ENCODE results near the gene NES. TPM values are rescaled to one million over a fixed set of nuclear protein-coding genes. Genes with fewer than 3 reads are reported as not detected.
A peak's percentile ranks its signal among the peaks of the same experiment; 100 is the strongest.

NES gene
- total and polyA plus RNA-seq, 2 of the 8 experiments (the other 6 are each of a cell fraction or from before 2014, with no cell fraction given) = 13.3 to 135 TPM

- Histone ChIP-seq H2BK12ac (ENCODE audit: low read depth, low read length) (0 out of 2 replicates have a peak overlapping the region, but pooled peaks have one; percentile 9), H4K5ac (ENCODE audit: insufficient read length, low read depth, low read length) (no peak overlapping the region), H2BK20ac (ENCODE audit: low read length) (no peak overlapping the region), H3K4ac (replicated peaks; ENCODE audit: insufficient read length, low read depth, low read length) (no peak overlapping the region), H3K79me1 (ENCODE audit: low read depth, low read length) (peaks cover 4% of the 10 kb centered on the region; the same call in 1 of the 2 replicates), H2AK5ac (ENCODE audit: low read depth, low read length) (no peak overlapping the region), H2BK5ac (ENCODE audit: low read depth, low read length) (no peak overlapping the region), H3K79me2 (ENCODE audit: control insufficient read depth in 1 of 2, insufficient read depth in 2 of 2, low read length in 2 of 2) (no peaks in the 10 kb centered on the region), H3K14ac (ENCODE audit: insufficient read length) (no peak overlapping the region), H3K18ac (ENCODE audit: extremely low read depth, low read length) (no peak overlapping the region; the same call in 1 of the 2 replicates), H3K23me2 (ENCODE audit: low read depth, low read length) (peaks cover 8% of the 10 kb centered on the region; the same call in 1 of the 2 replicates), H3K4me1 (replicated peaks in 1 of 4; ENCODE audit: control insufficient read depth in 3 of 4, insufficient read depth in 4 of 4, low read length in 3 of 4) (peaks cover 16 to 24% (median 21%) of the 10 kb centered on the region in 4 experiments), H3K23ac (ENCODE audit: insufficient read length) (no peak overlapping the region), H3K27ac (ENCODE audit: low read depth, low read length) (no peak overlapping the region), H3K36me3 (ENCODE audit: control insufficient read depth in 2 of 4, insufficient read depth in 4 of 4, low read length in 3 of 4) (peaks cover 14 to 40% (median 26%) of the 10 kb centered on the region in 4 experiments), H4K8ac (ENCODE audit: extremely low read depth, insufficient read depth, low read length) (no peak overlapping the region), H3K27me3 (replicated peaks in 1 of 4; ENCODE audit: control insufficient read depth in 3 of 4, extremely low read depth in 1 of 4, insufficient read depth in 3 of 4, low read length in 3 of 4) (no peaks in the 10 kb centered on the region), H2BK15ac (ENCODE audit: low read length) (no peak overlapping the region), H2AFZ (ENCODE audit: low read length) (no peak overlapping the region), H4K91ac (replicated peaks; ENCODE audit: insufficient read length, low read length) (no peak overlapping the region), H4K20me1 (replicated peaks in 1 of 2; ENCODE audit: control insufficient read depth in 1 of 2, insufficient read depth in 2 of 2, low read length in 2 of 2) (peaks cover 2 to 3% of the 10 kb centered on the region in 2 experiments), H2BK120ac (replicated peaks; ENCODE audit: low read depth, low read length) (no peak overlapping the region), H3K4me2 (ENCODE audit: insufficient read depth in 1 of 2, low read depth in 2 of 2, low read length in 2 of 2) (no peak overlapping the region), H3K9ac (replicated peaks in 1 of 4; ENCODE audit: extremely low read depth in 1 of 4, low read depth in 3 of 4, low read length in 3 of 4) (no peak overlapping the region), H3K9me3 (ENCODE audit: insufficient read depth in 2 of 2, low read depth in 1 of 2, low read length in 1 of 2) (no peaks in the 10 kb centered on the region), H3K56ac (replicated peaks; ENCODE audit: insufficient read length, low read depth, low read length) (no peak overlapping the region), H3K4me3 (ENCODE audit: extremely low read depth in 1 of 4, insufficient read depth in 2 of 4, low read depth in 3 of 4, low read length in 4 of 4) (no peak overlapping the region)
- WGBS, 2 experiments (ENCODE audit: extremely low coverage in 1 of 2, insufficient coverage in 1 of 2, insufficient read length in 1 of 2, insufficient replicate concordance in 2 of 2, low coverage in 1 of 2, low lambda C conversion rate in 2 of 2, missing lambda C conversion rate in 1 of 2) = 89% methylated on average over 8 of the region's 8 CpGs; no CpG with 5 or more reads in 1 of the 2 experiments
- ChIA-PET POLR2A (ENCODE audit: partially characterized antibody) (interaction anchor here (12.8 to 13.9 kb wide), 2 partner anchors 11 to 22 kb away, joined by 208 to 530 read pairs; partner anchors contain the start of genes CRABP2 and NES), CTCF (ENCODE audit: partially characterized antibody) (interaction anchor here (0.9 to 66.0 kb wide), 3 partner anchors 9 to 212 kb away, joined by 3 to 4284 read pairs (median 4284); partner anchors contain the start of genes CRABP2, ISG20L2, METTL25B and NES)
- DNase-seq (ENCODE audit: low read depth in 1 of 2, low spot score in 2 of 2) (no peak), FAIRE-seq (no peak)
- no peak for TF ChIP-seq RBBP5 (IDR thresholded peaks at IDR 0.05; ENCODE audit: borderline replicate concordance, low read depth, low read length)
- TF ChIP-seq SUZ12 (IDR thresholded peaks at IDR 0.05; ENCODE audit: low read length) = no peak
- TF ChIP-seq SRF (IDR thresholded peaks at IDR 0.05; ENCODE audit: low read depth, low read length) = no peak
- no peak for TF ChIP-seq ATF2 (IDR thresholded peaks at IDR 0.05; ENCODE audit: low read length)
- no peak for TF ChIP-seq EGR1 (IDR thresholded peaks at IDR 0.05; ENCODE audit: borderline replicate concordance, low read depth, low read length)
- no peak for TF ChIP-seq POLR2A (IDR thresholded peaks at IDR 0.05; ENCODE audit: control extremely low read depth in 1 of 2, low read depth in 2 of 2, low read length in 2 of 2)
- TF ChIP-seq CBX8 (IDR thresholded peaks at IDR 0.05; ENCODE audit: borderline replicate concordance, low read depth, low read length) = no peak
- TF ChIP-seq TBP (IDR thresholded peaks at IDR 0.05; ENCODE audit: low read depth, low read length) = no peak
- no peak for TF ChIP-seq RFX5 (IDR thresholded peaks at IDR 0.05; ENCODE audit: borderline replicate concordance, low read depth, low read length)
- no peak for TF ChIP-seq RXRA (IDR thresholded peaks at IDR 0.05; ENCODE audit: insufficient read depth, low read depth, low read length)
- no peak for TF ChIP-seq CEBPB (IDR thresholded peaks at IDR 0.05; ENCODE audit: low read depth, low read length)
- no peak for TF ChIP-seq NRF1 (IDR thresholded peaks at IDR 0.05; ENCODE audit: low read depth, low read length)
- TF ChIP-seq HDAC6 (IDR thresholded peaks at IDR 0.05; ENCODE audit: low read depth, low read length) = no peak
Observed at GRCh38 chr1:156696755-156697154, 19.5 kb upstream of the NES start.
